Measurements from ENCODE around the gene PDHB.

DNA sequence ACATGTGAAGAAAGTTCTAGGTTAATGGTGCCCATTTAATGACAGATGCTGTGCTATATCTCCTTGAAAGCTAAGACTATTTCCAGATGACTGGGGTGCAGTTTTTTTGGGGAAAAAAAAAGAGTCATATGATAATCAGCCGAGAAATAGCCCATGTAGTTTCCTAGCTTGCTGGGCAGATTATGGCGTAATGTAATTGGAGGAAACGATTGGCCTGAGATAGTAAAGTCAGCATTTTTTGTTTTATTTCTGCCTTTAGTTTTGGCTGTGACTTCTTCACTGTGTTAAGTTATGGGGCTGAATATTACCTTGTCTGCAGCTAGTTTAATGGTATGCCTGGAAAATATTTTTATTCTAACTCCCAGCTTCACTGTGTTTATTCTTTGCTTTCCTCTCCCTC, 24.0 kb downstream of the PDHB start:
- no peak for TF ChIP-seq CTCF (IDR thresholded peaks at IDR 0.05)
- TF ChIP-seq POLR2A (IDR thresholded peaks at IDR 0.05) = no peak
